ENCODE data around the gene PIANP. TPM values are rescaled to one million over a fixed set of nuclear protein-coding genes. Genes with fewer than 3 reads are reported as not detected.
"Not testable (repeated sequence)": the region's sequence is repeated elsewhere in the genome, so short reads cannot be mapped to it uniquely, and the experiment has no call there.

Gene PIANP
- total RNA-seq, 1 donor from 2014 or later: 0.27 TPM

DNA sequence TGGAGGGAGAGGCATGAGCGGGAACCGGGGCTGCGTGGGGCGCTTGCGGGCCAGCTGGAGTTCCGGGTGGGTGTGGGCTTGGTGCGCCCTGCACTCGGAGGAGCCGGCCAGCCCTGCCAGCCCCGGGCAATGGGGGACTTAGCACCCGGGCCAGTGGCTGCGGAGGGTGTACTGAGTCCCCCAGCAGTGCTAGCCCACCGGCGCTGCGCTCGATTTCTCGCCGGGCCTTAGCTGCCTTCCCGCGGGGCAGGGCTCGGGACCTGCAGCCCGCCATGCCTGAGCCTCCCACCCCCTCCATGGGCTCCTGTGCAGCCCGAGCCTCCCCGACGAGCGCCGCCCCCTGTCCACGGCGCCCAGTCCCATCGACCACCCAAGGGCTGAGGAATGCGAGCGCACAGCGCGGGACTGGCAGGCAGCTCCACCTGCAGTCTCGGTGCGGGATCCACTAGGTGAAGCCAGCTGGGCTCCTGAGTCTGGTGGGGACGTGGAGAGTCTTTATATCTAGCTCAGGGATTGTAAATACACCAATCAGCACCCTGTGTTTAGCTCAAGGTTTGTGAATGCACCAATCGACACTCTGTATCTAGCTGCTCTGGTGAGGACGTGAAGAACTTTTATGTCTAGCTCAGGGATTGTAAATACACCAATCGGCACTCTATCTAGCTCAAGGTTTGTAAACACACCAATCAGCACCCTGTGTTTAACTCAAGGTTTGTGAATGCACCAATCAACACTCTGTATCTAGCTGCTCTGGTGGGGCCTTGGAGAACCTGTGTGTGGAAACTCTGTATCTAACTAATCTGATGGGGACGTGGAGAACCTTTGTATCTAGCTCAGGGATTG, 15.6 kb upstream of the PIANP start:
- DNase-seq (ENCODE audit: missing footprints); intact Hi-C loops (cut with DNase I); ATAC-seq: not testable (repeated sequence)

DNA sequence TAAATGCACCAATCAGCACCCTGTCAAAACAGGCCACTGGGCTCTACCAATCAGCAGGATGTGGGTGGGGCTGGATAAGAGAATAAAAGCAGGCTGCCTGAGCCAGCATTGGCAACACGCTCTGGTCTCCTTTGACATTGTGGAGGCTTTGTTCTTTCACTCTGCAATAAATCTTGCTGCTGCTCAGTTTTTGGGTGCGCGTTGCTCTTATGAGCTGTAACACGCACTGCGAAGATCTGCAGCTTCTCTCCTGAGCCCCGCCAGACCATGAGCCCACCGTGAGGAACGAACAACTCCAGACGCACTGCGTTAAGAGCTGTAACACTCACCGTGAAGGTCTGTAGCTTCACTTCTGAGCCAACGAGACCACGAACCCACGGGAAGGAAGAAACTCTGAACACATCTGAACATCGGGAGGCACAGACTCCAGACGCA, 8.4 kb upstream of the PIANP start:
- ATAC-seq (no peak), DNase-seq (ENCODE audit: missing footprints) (no peak)
- intact Hi-C loops (cut with DNase I): no loop called here

DNA sequence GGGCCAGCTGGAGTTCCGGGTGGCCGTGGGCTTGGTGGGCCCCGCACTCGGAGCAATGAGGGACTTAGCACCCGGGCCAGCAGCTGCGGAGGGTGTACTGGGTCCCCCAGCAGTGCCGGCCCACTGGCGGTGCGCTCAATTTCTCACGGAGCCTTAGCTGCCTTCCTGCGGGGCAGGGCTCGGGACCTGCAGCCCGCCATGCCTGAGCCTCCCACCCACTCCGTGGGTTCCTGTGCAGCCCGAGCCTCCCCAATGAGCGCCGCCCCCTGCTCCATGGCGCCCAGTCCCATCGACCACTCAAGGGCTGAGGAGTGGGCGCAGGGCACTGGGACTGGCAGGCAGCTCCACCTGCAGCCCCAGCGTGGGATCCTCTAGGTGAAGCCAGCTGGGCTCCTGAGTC, 7.7 kb upstream of the PIANP start:
- intact Hi-C loops (cut with DNase I); DNase-seq (ENCODE audit: missing footprints); ATAC-seq: not testable (repeated sequence)

DNA sequence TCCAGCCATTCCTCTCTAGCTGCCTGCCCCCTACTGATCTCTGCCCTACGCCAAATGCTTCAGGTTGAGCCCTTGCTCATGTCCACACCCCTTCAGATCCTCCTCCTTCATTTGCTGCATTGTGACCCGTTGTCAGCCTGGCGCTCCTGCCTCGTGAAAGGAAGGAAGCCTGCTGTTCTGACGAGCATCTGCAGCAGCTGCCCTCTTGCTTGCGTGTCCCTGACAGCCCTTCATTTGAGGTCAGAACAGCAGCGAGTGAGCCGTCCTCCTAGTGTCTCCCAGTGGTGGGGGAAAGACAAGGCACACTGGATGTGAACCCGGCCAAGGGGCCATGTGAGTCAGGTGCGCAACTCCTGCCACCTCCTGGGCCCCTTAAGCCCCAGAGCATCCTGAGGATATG, 3.0 kb upstream of the PIANP start:
- no peak for ATAC-seq
- DNase-seq (ENCODE audit: missing footprints): no peak
- intact Hi-C loops (cut with DNase I): no loop called here

DNA sequence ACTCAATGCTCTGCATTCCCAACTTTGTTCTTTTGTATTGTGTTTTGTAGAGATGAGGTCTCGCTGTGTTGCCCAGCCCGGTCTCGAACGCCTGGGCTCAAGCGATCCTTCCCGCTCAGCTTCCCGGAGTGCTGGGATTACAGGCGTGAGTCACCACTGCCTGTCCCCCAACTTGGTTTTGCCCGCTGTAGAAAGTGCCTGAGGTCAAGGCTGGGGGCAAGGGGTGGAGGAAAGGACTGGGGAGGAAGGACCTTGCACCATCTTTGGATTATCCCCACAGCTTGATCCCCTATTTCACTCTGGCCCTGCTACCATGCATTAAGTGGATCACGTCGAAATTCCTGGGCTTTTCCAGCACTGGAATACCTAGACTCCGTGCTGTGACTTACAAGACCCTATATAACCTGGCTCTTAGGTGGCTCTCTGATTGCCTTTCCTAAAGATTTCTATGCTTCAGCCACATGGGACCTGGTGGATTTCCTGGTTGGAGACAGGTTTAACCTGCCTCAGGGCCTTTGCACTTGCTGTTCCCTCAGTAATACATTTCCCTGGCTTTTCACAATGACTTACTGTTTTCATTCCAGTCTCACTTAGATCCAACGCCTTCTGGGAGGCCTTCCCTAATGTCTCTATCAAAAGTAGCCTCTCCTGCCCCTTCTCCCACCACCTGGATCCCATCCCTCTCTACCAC, 608 bp upstream of the PIANP start:
- no peak for DNase-seq (ENCODE audit: missing footprints)
- intact Hi-C loops (cut with DNase I): no loop called here
- no peak for ATAC-seq

DNA sequence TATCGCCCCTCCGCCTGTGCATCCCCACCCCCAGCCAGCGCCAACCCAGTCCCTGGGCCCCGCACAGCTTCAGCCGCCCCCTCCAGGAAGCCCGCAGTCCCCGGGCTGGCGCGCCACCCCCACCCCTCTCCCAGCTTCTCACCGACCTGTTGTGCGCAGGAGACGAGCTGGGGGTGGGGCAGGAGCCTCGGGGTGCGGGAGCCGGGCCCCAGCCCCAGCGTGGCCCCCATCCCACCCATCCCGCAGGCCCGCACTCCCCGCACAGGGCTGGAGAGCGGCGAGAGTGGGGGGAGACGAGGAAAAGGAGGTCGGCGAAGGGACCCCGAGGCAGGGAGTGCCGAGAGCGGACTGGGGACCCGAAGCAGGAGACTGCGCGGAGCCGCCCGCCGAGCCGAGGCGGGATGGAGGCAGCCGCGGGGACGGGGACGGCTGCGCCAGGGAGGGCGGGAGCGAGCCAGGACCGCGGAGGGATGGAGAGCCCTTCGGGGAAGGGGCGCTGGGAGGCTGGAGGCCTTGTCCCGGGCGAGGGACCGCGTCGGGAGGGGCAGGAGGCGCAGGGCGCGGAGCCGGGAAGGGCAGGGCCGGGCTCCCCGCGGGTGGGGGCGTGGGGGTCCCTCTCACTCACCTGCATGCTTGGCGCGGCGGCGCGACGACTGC, 498 bp downstream of the PIANP start:
- intact Hi-C loops (cut with DNase I): no loop called here
- peak; percentile 41 for ATAC-seq
- no peak for DNase-seq (ENCODE audit: missing footprints)

DNA sequence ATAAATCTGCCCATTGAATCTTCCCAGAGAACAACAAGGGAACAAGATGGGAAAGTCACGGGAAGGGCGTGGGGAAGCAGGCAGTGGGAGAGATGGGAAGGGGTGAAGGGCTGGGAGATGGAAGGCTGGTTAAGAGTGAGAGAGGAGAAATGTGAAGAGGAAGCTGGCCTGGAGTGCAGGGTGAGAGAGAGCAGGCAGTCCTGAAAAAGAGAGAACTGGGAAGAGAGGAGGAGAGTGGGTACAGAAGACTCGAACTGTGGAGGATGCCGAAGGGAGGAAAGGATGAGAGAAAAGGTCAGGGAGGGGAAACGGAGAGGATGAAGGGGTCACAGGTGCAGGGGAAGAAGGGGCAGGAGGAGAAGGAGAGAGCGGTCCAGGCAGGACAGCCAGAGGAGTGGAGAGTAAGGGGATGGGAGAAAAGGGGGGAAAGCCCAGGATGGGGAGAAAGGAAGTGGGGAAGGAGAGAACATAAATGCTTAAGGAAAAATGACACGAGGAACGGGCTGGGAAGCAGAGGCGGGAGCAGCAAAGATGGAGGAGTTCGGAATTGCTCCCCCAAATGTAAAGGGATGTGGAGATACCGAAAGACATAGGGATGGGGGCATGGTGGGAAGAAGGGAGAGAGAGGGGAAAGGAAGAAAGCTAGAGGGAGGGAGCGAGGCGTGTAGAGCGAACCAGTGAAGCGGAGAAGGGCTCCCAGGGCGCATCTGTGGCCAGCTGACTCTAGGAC, 1.2 kb downstream of the PIANP start:
- intact Hi-C loops (cut with DNase I): no loop called here
- ATAC-seq: no peak
- DNase-seq (ENCODE audit: missing footprints): no peak

DNA sequence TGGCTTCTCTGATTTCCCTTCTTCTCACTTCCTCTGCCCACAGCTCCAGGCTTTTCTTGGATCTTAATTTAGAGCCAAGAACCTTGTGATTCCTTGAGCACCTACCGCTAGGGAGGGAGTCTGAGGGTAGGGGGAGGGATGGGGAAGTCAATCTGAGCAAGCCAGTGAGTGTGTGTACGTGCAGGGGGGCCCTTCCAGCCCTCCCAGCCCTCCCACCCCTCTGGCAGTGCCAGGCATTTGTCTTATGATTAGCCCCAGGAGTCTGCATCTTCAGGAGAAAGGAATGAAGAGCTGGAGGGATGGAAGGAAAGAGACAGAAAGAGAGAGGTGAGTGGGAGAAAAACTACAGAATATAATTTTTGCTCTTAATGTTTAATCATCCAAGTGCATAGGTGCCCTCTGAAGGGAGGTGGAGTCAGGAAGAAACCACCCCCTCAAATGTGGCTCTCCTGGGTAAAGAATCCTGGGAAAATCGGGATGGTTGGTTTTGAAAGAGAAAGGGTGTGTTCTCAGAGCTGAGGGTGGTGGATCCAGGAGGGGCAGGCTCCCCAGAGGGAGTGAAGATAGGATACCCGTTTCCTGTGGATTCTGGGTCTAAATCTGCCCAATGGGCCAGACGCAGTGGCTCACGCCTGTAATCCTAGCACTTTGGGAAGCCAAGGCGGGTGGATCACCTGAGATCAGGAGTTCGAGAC, 2.1 kb downstream of the PIANP start:
- ATAC-seq: no peak

DNA sequence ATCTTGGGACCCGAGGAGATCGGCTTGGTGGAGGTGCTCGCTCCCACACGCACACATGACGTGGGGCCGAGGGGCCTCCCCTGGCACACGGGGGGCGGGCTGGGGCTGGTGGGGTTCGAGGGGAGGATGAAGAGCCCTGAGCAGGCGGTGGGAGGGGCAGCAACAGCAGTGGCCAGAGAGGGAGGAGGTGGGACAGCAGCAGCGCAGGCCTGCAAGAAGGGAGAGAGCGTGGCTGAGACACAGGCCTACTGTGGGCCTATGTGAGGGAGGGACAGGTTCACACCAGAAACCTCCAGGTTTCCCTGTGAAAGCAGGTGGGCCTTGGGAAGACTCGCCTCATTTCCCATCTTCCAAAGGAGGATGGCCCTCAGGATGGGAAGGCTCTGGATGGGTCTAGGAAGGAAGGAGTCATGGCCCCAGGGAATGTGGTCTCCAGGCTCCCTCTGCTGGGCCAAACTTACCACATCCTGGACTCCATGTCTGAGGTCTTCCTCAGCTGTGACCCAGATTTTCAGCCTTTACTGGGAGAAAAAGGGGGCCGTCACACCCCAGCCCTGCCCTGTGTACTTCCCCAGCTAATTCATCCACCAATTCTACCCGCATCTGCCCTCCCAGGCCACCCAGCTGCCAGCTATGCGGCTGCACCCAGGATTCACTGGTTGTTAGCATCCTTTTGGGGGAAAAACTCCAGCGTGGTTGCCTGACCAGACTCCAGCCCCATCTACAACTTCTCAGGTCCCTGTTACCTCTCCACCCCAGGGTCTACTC, 2.8 kb downstream of the PIANP start:
- DNase-seq (ENCODE audit: missing footprints): no peak
- no peak for ATAC-seq
- intact Hi-C loops (cut with DNase I): no loop called here

More for the DNA sequence above, 2.1 kb downstream of the PIANP start:
- intact Hi-C loops (cut with DNase I): no loop called here
- no peak for DNase-seq (ENCODE audit: missing footprints)

DNA sequence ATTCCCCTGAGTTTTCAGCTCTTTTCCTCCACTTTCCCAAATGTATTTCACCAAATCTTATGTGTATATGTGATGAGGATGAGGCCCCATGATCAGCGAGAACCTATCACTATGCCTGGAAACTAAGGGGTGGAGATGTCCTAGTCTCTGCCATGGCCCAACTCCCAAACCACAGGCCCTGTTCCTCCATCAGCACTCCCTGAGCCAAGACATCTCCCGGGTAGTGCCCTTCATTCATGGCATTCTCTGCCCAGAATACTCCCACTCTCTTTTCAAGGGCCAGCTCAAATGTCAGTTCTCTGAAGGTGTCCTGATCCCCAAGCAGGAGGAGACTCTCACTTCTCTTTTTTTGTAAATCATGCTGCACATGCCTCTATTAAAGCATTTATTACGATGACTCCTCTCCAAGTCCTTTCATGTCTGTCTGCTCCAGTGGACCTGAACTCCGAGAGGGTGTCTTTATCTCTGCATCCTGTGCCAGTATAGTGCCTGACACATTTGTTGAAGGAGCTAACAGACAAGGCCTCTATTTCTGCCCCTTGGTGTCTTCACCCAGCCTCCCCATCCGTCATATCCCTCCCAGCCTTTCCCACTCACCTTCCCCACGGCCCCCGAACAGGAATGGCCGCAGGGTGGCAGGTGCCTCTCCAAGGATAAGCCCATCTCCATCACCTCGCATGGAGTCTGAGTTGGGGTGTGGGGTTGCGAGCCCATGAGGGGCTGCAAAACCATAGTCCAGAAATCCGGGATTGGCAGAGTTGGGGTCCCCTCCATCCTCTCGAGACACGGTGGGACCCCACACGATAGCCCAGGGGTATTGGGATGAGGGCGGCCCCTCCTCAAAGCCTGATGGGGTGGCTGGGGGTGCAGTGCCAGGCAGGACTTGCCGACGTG, 3.7 kb downstream of the PIANP start:
- no peak for ATAC-seq
- intact Hi-C loops (cut with DNase I): no loop called here
- no peak for DNase-seq (ENCODE audit: missing footprints)

DNA sequence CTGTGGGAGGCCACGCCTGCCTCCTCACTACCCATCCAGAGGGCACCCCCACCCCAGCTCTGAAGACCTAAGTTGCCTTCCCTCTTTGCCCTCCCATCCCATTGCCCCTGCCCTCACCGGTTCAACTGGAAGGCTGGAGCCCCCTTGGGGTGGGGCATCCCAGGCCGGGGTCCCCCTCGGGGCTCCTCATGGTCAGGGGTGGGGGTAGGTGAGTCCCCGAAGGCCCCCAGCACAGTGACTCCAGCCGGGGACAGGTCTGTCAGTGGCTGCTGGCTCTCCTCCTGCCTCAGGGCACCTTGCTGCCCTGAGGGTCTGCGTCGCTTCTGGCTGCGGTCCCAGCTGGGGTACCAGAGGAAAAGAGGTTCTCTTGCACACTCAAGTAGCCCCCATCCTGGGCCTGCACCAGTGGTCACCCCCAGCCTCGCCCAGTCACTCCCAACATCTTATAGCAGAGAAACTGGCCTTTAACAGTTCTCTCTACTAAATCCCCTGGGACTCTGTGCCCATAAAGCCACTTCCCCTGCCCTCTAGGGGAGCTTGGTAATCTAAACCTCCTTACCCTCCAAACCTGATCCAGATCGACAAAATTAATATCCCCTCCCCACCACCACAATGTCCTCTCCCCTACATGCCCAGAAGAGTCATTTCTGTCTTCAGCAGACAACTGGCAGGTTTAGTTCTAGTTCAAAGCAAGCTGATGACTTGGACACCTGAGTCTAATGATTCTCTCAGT, 5.1 kb downstream of the PIANP start:
- intact Hi-C loops (cut with DNase I): no loop called here
- ATAC-seq (no peak), DNase-seq (ENCODE audit: missing footprints) (no peak)

DNA sequence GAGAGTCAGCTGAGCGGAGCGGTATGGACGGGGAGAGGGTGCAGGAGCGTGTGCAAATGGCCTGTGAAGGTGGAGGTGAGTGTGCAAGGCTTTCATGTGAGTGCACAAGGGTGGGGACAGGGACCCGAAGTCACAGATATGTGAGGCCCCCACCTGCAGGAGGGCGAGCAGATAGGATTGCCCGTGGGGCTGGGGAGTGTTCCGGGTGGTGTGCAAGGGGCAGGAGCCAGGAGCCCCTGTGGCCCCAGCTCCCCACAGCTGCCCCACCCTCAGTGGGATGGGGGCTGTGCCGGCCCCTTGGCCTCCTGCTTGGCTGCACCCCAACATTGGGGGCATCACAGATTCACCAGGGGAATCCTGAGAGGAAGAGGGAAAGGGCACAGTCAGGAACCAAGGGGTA, 5.9 kb downstream of the PIANP start:
- ATAC-seq (no peak), DNase-seq (ENCODE audit: missing footprints) (no peak)
- intact Hi-C loops (cut with DNase I): no loop called here

DNA sequence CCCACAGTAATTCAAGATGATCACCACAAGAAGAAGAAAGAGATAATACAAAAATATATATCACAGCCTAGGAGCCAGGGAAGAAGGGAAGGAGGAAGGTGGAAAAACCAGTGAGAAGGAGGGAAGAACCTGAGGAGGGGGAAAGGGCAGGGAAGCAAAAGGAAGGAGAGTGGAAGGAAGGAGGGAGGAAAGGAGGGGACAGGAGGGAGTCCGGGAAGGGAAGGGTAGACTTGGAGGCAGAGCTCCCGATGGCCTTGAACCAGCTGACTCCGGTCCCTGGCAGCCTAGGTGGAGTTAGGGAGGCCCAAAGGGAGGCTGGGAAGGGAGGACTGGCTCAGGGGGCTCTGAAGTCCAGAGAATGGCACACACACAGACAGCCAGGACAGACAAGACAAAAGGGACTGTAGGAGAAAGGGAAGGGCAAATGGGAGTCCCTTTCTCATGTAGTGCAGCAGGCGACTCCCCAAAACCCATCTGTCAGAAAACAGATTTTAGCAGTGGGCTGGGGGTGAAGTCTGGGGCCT, 6.7 kb downstream of the PIANP start:
- no peak for ATAC-seq
- intact Hi-C loops (cut with DNase I): no loop called here

DNA sequence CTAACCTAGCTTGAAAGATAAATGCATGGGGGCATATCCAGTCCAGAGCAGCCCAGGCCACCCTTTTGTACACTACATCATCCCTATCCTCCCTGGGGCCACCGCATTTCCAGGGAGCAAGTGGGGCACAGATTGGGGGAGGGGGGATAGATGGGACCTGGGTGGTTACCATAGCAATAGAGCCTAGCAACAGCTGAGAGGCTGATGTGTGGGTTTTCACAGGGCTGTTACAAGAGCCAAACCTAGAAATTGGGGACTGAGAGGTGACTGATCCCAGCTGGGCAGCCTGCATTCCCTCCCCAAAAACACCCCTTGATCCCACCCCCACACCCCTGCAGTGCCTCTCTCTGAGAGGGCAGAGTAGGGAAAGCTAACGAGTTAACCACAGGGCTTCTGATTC, 7.7 kb downstream of the PIANP start:
- no peak for ATAC-seq
- no peak for DNase-seq (ENCODE audit: missing footprints)
- intact Hi-C loops (cut with DNase I): no loop called here

More for the DNA sequence above, 6.7 kb downstream of the PIANP start:
- DNase-seq (ENCODE audit: missing footprints): no peak

DNA sequence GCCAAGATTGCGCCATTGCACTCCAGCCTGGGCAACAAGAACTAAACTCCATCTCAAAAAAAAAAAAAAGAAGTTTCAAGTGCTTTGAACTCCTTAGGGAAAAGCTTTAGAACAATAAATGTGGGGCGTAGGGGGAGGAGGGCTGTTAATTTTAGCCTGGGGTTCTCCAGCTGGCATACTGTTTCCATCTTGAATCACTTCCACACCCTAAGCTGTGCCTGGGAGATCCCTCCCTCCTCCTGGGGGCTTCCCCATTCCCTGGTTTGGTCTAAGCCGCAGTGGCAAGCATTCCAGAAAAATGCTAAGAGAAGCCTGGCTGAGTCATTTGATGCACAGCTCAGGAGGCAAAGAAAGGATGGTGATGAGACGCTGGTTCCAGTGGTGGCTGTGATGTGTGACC, 9.1 kb downstream of the PIANP start:
- intact Hi-C loops (cut with DNase I): no loop called here

More for the DNA sequence above, 9.1 kb downstream of the PIANP start:
- no peak for ATAC-seq
- DNase-seq (ENCODE audit: missing footprints): no peak

Data from Right ventricle myocardium inferior (tissue), 1 donor.